Measurements from ENCODE around the gene RCBTB1.

RCBTB1 gene

DNA sequence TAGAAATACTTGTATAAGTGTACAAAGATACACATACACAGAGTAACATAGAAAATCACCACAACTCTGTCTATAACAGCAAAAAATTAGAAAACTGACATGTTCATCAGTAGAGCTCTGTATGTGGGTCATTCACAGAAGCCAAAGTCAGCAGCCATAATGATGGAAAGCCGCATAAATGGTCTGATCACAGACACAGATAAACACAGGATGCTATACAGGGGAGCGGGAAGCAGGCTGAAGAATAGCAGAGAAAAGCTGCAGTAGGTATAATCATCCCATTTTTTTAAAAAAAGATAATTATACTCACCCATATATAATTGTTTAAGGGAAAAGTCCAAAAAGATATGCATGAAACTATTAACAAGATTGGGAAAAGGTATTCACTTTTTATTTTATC, 31.5 kb downstream of the RCBTB1 start:
- DNase-seq = no peak

- no peak for DNase-seq
These were observed 34.3 kb downstream of the RCBTB1 start for GRCh38 chr13:49550942-49551644.

GRCh38 chr13:49549289-49549688, 36.1 kb downstream of the RCBTB1 start:
- DNase-seq = no peak

DNA sequence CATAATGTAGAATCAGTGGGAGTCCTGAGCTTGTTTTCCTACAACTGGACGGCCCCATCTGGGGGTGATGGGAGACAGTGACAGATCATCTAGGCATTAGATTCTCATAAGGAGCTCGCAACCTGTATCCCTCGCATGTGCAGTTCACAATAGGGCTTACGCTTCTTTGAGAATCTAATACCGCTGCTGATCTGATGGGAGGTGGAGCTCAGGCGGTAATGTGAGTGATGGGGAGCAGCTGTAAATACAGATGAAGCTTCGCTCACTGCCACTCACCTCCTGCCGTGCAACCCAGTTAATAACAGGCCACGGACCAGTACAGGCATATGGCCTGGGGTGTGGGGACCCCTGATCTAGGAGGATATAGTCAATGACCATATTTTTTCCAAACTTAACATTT, 38.8 kb downstream of the RCBTB1 start:
- no peak for DNase-seq

- no peak for DNase-seq
These were observed 39.7 kb downstream of the RCBTB1 start for GRCh38 chr13:49545661-49546060.

DNA sequence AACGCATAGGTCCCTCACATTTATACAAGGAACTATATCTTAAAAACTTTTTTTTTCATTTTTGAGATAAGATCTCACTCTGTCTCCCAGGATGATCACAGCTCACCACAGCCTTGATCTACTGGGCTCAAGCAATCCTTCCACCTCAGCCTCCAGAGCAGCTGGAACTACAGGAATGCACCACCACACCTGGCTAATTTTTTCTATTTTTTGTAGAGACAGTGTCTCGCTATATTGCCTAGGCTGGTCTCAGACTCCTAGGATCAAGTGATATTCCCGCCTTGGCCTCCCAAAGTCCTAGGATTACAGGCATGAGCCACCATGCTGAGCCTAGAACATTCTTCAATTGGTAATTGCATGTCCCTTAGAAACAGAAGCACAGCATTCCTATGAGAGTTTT, 41.7 kb downstream of the RCBTB1 start:
- DNase-seq = no peak

DNA sequence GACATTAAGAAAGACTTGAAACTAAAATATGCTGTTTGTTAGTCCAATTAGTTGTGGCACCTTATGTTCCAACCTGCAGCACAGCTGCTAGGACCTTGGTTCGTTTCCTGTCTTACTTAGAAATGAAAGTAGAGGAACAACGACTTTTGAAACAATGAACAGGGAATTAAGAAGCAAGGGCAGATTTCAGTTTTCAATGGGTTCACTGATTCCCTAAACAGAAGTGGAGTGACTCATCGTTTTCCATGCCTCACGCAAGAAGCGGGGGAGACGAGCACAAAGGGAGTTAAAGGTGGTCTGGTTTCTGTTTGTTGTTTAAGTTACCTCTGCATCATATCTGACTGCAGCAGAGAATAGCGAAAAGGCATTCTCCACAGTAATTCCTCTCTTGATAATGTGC, 44.8 kb downstream of the RCBTB1 start:
- DNase-seq = no peak

GRCh38 chr13:49539746-49540145, 45.6 kb downstream of the RCBTB1 start:
- no peak for DNase-seq

GRCh38 chr13:49539313-49539712, 46.0 kb downstream of the RCBTB1 start:
- no peak for DNase-seq

- DNase-seq = no peak
These were observed 47.0 kb downstream of the RCBTB1 start for GRCh38 chr13:49538404-49538803.

- DNase-seq = no peak
These were observed 49.0 kb downstream of the RCBTB1 start for GRCh38 chr13:49536144-49536873.

DNA sequence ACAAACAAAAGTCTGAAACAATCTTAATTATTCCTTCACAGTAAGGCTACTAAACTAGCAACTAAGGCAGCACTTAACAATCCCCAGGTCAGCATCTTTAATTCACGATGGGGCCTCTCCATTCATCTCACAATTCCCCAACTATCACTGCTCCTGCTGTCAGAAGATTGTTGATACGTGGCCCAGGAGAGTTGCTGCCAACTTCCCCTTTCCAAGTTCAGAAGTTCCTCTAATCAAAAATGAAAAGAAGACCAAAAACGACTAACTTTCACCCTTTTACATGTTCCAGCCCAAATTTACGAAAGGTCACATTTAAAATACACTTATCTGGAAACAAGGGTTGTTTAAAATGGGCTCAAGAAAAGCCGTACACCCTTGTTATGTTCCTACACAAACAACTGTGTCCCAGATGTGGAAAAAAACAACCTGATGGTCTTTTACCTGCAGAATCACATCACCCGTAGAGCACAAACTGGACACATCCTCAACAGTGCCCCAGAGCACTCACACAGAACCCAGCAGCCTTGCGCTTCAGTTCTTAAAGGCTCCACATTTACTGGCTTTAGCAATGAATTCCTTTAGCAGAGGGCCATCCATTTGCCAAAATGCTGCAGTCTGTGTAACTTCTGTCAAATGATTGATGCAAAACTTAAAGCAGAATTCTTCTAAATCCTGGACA, 51.6 kb downstream of the RCBTB1 start:
- DNase-seq = no peak

DNA sequence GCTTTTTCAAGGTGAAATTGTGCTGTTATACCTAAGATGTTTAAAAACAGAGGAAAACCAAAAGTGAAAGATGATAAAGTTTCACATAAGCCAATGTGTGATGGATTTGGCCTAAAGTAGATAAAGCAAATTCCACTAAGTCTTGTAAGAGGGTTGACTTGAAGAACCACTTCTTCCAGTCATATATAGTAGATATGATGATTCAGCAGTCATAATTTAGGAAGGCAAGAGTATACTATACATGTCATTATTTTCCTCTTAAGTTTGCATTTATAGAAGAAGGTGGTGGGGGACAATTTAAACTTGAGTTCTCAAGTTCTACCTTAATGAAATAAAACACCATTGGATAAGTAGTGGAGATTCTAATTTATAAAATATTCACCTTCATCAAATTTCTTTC, 52.3 kb downstream of the RCBTB1 start:
- no peak for DNase-seq

- DNase-seq = no peak
These were observed 52.8 kb downstream of the RCBTB1 start for GRCh38 chr13:49532593-49532992.

- DNase-seq = no peak
These were observed 54.9 kb downstream of the RCBTB1 start for GRCh38 chr13:49530457-49530856.

DNA sequence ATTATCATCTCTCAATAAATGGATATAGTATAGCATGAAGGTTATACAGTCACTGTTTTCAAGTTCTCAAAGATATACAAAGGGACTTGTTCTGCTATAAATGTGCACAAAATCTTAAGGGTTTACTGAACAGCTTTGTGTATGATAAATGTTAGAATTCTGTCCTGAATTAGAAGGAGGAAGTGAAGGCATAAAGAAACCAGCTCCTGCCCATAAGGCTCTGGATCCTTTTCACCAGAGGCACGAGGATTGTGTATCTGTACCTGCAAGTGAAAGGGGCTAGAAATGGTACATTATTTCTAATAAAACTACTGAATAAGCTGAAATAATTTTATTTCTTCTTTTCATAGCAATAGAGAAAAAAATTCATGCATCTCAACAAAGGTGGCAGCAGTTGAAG, 57.2 kb downstream of the RCBTB1 start:
- no peak for DNase-seq

DNA sequence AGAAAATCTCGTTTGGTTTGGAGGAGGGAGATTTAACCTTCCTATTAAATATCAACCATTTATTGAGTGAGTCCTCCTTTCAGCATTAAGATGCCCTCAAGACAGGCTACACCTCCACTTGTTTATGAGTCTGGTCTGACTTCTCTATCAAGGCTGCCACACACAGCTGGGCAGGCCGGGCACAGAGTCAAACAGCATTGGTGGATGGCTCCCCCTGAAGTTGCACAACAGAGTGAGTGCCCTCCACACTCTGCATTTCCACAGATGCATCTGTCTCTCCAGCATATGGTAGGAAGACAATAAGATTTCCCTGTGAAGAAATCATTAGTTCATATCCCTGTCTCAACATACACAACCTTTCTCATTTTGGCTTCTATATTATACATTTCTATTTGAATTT, 58.2 kb downstream of the RCBTB1 start:
- no peak for DNase-seq

GRCh38 chr13:49524740-49525501, 60.4 kb downstream of the RCBTB1 start:
- DNase-seq = no peak

DNA sequence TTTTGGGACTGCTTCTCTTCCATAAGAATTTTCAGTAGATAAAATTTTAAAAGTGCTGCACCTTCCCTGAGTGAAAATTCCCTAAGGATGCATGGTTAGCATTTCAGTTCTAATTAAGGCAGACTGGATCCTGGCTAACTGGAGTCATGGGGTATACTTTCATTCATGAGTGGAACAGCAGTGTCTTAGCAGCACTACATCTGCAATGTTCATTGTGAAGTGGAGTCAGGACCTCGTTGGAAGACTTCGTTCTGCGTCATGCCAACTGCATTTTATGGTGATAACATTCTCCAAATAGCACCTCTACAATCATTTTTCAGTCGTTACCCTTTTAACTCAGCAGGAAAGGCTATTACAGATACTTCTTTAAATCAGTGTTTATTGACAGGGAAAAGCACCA, 64.1 kb downstream of the RCBTB1 start:
- DNase-seq = no peak

DNA sequence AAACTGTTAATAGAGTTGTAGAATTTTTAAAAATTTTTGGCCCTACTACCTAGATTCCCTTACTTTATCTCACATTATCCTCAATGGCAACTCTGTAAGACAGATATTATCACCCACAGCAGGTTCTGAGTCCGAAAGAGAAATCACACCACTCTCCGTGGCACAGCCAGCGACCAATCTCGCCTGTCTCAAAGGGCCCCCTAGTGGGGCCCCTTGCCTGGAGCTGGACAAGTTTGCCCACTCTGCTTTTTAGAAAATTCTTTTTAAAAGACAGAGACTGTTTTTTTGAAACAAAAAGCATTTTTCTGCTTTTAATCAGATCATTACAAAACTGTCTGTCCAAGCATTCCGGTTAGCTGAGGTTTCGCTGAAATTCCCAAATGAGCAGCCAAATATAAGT, 67.9 kb downstream of the RCBTB1 start:
- DNase-seq = no peak

DNA sequence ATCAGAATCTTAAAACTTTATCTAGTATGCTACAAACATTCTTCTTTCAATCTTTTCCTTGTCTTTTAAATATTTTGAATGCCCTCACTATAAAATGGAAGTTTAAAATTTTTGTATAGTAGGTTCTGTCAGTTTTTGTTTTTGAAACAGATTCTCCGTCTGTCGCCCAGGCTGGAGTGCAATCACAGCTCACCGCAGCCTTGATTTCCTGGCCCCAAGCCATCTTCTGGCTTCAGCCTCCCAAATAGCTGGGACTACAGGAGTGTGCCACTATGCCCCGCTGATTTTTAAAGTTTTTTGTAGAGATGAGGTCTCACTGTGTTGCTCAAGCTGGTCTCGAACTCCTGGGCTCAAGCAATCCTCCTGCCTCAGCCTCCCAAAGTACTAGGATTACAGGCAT, 68.9 kb downstream of the RCBTB1 start:
- DNase-seq = peak in 1 of 2 experiments; percentile 34

- DNase-seq = no peak
These were observed 72.8 kb downstream of the RCBTB1 start for GRCh38 chr13:49512578-49512977.

GRCh38 chr13:49503951-49504350, 81.4 kb downstream of the RCBTB1 start:
- no peak for DNase-seq
